GM19035 (cell line): ENCODE results near the gene WBP1.
"Not testable (repeated sequence)": the region's sequence is repeated elsewhere in the genome, so short reads cannot be mapped to it uniquely, and the experiment has no call there.

ENCODE experiments used
- ATAC-seq: cut with Tn5 transposase; IDR thresholded peaks from one replicate; pipeline ENCODE4 v1.9.1; 2021; ENCODE audit not compliant: unreplicated experiment

The WBP1 gene

DNA sequence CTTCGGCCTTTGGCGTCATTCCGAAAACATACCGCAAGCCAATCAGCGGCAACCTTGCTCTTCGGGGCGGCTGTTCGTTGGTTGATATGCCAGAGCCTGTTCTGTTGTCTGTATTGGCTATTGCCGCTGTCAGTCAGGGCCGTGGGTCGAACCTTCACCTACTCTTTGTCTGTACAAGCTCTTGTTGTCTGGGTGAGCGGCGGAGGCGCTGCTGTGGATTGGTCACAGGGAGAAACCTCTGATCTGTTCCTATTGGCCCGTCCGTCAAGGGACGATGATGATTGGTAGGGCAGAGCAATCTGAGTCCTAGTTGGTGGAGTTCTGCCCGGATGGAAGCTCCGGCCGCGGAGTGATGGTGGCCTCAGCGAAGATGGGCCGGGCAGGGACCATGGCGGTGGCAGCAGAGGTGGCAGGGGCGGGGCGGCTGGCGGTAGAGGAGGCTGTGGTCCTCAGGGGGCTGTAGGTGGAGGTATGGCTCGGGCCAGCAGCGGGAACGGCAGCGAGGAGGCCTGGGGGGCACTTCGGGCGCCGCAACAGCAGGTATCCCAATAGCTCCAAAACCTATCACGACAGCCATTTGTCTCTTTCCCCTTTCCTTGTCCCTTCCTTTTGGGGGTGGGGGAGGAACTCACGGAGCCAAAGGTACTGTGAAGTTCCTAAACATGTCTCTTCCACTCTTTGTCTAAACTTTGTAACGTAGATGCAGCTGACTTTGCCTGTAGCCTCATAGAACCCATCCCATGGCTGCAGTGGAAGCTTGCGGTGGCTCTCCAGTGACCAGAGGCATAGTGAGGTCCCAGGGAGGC, at the start of gene WBP1:
Gene WBP1, plus strand, starts transcription at position 307 of the 806 bp plus-strand sequence. Its CDS starts 165 bp downstream, at position 472.
- ATAC-seq: peak; percentile 76

GRCh38 chr2:74413001-74413698, 45.1 kb upstream of the WBP1 start:
- ATAC-seq: no peak

GRCh38 chr2:74414441-74414840, 43.8 kb upstream of the WBP1 start:
- ATAC-seq: no peak

- peak; percentile 56 for ATAC-seq
Observed at GRCh38 chr2:74414881-74415761, 43.1 kb upstream of the WBP1 start.

- peak; percentile 13 for ATAC-seq
Observed at GRCh38 chr2:74415762-74416395, 42.4 kb upstream of the WBP1 start.

DNA sequence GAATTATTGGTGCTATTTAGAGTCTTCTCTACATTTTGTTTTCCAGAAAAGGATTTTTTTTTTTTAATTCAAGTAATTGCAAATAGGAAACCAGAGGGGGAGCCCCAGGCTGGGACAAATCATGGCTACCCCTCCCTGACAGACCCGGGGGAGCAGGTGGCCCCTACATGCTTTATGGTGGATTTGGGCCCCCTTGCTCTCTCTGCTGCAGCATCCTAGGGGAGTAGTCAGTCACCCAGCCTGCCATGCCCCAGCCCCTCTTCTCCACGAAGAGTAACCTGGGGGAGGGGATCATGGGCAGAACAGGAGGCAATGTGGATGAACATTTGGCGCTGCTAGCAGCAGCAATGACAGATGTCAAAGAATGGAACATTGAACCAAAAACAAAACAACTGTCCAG, 41.5 kb upstream of the WBP1 start:
- no peak for ATAC-seq

- no peak for ATAC-seq
Observed at GRCh38 chr2:74417197-74417596, 41.0 kb upstream of the WBP1 start.

DNA sequence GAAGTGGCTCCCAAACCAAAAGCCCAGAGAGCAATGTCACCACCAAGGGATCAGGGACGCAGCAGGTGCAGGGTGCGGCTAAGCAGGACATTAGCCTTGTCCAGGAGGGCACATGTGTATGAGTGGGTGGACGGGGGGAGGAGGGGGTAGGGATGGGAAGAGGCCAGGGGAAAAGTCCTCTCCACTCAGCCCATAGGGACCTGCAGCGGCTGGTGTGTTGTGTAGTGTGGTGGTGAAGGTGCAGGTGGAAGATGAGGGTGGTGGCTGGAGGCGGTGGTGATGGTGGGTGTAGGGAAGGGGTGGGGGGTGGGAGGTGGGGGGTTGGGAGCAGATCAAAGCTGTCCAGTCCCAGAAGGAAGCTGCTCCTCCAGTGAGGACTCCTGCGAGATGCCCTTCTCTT, 40.5 kb upstream of the WBP1 start:
- no peak for ATAC-seq

GRCh38 chr2:74418312-74418711, 39.9 kb upstream of the WBP1 start:
- ATAC-seq: no peak

GRCh38 chr2:74419345-74419744, 38.9 kb upstream of the WBP1 start:
- no peak for ATAC-seq

DNA sequence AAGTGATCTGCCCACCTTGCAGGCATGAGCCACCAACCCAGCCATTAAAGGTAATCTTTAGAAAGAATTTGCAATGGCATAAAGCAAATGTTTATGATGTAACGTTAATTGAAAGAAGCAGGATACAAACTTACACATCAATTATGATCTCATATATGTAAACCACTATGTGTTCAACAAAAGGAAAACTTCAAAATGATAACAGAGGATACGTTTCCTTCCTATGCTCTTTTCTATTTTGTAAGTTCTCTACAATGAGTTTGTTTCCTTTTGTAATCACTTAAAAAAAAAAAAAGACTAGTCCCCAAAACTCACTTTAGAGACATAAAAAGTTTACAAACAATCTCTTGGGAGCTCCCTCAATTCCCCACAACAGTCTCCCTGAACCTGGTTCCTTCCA, 38.2 kb upstream of the WBP1 start:
- ATAC-seq: no peak

- not testable (repeated sequence) for ATAC-seq
Observed at GRCh38 chr2:74420443-74421103, 37.7 kb upstream of the WBP1 start.

GRCh38 chr2:74421221-74421870, 36.9 kb upstream of the WBP1 start, which contains the start of the genes C2orf81 and WDR54:
Gene C2orf81 (minus strand): TSS chr2:74421619. CDS start chr2:74421560, 59 bp downstream.
Gene WDR54 (plus strand): TSS chr2:74421730. CDS start chr2:74422154, 424 bp downstream.
- peak; percentile 93 for ATAC-seq

GRCh38 chr2:74423231-74424095, 34.8 kb upstream of the WBP1 start:
- no peak for ATAC-seq

GRCh38 chr2:74424139-74424992, 33.9 kb upstream of the WBP1 start:
- no peak for ATAC-seq

GRCh38 chr2:74424995-74425406, 33.2 kb upstream of the WBP1 start:
- ATAC-seq: no peak

GRCh38 chr2:74425523-74425922, 32.7 kb upstream of the WBP1 start:
- no peak for ATAC-seq
